ENCODE results near the gene MNX1.

GRCh38 chr7:157054927-157055326 lies 44.5 kb upstream of the MNX1 start:
- TF ChIP-seq, protein P1, sequence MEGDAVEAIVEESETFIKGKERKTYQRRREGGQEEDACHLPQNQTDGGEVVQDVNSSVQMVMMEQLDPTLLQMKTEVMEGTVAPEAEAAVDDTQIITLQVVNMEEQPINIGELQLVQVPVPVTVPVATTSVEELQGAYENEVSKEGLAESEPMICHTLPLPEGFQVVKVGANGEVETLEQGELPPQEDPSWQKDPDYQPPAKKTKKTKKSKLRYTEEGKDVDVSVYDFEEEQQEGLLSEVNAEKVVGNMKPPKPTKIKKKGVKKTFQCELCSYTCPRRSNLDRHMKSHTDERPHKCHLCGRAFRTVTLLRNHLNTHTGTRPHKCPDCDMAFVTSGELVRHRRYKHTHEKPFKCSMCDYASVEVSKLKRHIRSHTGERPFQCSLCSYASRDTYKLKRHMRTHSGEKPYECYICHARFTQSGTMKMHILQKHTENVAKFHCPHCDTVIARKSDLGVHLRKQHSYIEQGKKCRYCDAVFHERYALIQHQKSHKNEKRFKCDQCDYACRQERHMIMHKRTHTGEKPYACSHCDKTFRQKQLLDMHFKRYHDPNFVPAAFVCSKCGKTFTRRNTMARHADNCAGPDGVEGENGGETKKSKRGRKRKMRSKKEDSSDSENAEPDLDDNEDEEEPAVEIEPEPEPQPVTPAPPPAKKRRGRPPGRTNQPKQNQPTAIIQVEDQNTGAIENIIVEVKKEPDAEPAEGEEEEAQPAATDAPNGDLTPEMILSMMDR (IDR thresholded peaks at IDR 0.05) = no peak
- TF ChIP-seq EP300 (IDR thresholded peaks at IDR 0.05; ENCODE audit: low read depth) (no peak), POLR2A (IDR thresholded peaks at IDR 0.05) (no peak)
